Brain microvascular endothelial cell (primary cell): ENCODE results near the gene CDHR5.

Source experiments
- DNase-seq: peaks from one replicate; pipeline ENCODE4 v3.0.0-alpha.2; 2020
- H3K27ac ChIP-seq: fragments of 250-450 bp; sonication (Bioruptor Pico); 2 replicates; pipeline ENCODE4 v1.5.1; 2020; ENCODE audit warnings: mild to moderate bottlenecking, moderate library complexity
- H3K27me3 ChIP-seq: fragments of 250-450 bp; sonication (Bioruptor Pico); replicated peaks from 2 replicates; pipeline ENCODE4 v1.5.1; 2020; ENCODE audit warnings: mild to moderate bottlenecking
- H3K36me3 ChIP-seq: fragments of 250-450 bp; sonication (Bioruptor Pico); replicated peaks from 2 replicates; pipeline ENCODE4 v1.5.1; 2020; ENCODE audit warnings: mild to moderate bottlenecking
- H3K4me3 ChIP-seq: 2 replicates; pipeline ENCODE4 v1.5.1; 2011; ENCODE audit warnings: low read depth, mild to moderate bottlenecking, control low read depth, low read length, moderate library complexity
- in situ Hi-C: cut with HindIII; loops from 2 replicates; pipeline ENCODE4 v1.10.0; 2017; ENCODE audit warnings: low sequenced_read_pairs, low pct_ligation_motif_present
- TF ChIP-seq, protein P1 (sequence below): IDR thresholded peaks from 2 replicates; pipeline ENCODE4 v1.5.1; 2011; ENCODE audit warnings: low read depth, mild to moderate bottlenecking, moderate library complexity, low read length, control low read depth, inconsistent platforms; ENCODE audit errors: missing control alignments

The CDHR5 gene

DNA sequence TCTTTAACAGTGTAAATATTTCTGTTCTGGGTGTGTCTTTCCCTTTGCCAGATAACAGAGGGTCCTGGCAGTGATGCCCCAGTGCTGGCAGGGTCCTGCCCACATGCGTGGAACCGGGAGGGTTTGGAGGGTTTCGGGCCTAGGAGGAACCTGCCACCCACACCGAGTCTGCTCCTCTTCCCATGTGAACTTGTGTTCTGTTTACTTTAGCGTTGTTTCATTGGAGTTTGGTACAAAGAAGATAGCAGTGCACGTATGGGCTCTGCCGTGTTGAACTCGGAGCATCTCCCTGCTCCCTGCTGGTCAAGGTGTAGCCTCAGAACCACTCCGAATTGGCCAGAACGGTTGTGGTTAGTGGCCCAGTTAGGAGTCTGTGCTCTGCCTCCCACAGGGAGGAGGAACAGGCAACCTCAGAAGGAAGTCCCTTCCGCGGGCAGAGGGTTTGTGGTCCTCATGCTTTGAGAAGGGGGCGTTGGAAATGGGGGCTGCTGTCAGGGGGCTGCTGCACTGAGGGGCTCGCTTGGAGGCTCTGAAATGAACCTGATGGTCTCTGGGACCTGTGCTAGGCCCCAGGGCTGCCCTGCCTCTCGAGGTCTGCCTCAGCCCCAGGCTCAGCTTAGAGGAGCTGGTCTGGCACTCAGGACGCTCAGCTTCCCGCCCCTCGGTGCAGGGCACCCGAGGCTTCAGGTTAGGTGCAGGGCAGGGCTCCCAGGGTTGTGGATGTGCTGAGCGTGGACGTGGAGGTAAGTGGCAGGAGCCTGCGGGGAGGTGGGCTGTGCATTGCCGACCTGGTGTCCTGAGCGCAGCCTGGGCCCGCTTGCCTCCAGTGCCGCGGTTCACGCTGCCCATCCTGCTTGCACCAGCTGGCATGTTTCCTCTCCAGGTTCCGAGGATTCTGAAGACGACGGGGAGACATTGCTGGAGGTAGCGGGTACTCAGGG is 38.1 kb downstream of the CDHR5 start:
- H3K27me3 ChIP-seq: no peaks in the 10 kb centered on the region
- no peak overlapping the region for H3K27ac ChIP-seq
- no peak overlapping the region for H3K4me3 ChIP-seq
- TF ChIP-seq, protein P1, sequence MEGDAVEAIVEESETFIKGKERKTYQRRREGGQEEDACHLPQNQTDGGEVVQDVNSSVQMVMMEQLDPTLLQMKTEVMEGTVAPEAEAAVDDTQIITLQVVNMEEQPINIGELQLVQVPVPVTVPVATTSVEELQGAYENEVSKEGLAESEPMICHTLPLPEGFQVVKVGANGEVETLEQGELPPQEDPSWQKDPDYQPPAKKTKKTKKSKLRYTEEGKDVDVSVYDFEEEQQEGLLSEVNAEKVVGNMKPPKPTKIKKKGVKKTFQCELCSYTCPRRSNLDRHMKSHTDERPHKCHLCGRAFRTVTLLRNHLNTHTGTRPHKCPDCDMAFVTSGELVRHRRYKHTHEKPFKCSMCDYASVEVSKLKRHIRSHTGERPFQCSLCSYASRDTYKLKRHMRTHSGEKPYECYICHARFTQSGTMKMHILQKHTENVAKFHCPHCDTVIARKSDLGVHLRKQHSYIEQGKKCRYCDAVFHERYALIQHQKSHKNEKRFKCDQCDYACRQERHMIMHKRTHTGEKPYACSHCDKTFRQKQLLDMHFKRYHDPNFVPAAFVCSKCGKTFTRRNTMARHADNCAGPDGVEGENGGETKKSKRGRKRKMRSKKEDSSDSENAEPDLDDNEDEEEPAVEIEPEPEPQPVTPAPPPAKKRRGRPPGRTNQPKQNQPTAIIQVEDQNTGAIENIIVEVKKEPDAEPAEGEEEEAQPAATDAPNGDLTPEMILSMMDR: no peak
- in situ Hi-C loops: no loop called here
- peaks cover 55% of the 10 kb centered on the region for H3K36me3 ChIP-seq
- no peak for DNase-seq

DNA sequence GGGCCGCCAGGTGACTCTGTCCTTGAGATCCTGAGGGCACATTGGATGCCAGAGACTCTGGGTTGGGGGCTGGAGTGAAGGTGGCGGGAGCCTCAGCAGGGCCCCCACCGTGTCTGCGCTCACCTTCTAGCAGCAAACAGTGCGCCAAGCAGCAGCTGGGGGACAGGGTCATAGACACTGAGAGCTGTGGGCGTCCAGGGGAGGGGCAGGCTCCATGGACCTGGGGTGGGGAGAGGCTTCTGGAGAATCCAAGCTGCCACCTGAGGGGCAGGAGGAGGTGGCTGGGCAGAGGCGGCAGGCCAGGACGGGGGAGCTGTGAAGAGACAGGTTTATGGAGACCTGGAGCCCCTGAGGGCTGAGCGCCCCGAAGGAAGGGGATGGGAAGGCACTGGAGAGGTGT is 40.5 kb downstream of the CDHR5 start:
- Histone ChIP-seq H3K36me3 (peaks cover 41% of the 10 kb centered on the region), H3K27me3 (no peaks in the 10 kb centered on the region), H3K27ac (no peak overlapping the region), H3K4me3 (no peak overlapping the region)
- no peak for DNase-seq
- TF ChIP-seq, protein P1: no peak
- in situ Hi-C loops: no loop called here

DNA sequence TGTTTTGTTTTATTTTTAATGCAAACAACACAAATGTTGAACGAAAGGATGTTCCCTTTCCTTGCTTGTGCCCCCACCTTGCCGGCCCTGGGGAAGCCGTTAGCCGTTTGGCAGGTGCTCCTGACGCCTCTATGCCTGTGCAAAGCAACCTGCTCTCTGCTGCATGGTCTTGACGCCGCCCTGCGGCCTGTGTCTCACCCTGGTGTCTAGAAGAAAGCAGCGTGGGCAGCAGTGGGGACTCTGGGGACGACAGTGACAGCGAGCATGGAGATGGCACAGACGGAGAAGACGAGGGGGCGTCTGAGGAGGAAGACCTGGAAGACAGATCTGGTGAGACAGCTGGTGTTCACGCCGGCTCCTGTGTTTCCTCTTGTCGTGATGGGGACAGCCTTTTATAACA is 43.0 kb downstream of the CDHR5 start:
- TF ChIP-seq, protein P1: no peak
- Histone ChIP-seq H3K27me3 (no peaks in the 10 kb centered on the region), H3K27ac (no peak overlapping the region), H3K36me3 (peaks cover 27% of the 10 kb centered on the region), H3K4me3 (no peak overlapping the region)
- DNase-seq: no peak
- in situ Hi-C loops: no loop called here

DNA sequence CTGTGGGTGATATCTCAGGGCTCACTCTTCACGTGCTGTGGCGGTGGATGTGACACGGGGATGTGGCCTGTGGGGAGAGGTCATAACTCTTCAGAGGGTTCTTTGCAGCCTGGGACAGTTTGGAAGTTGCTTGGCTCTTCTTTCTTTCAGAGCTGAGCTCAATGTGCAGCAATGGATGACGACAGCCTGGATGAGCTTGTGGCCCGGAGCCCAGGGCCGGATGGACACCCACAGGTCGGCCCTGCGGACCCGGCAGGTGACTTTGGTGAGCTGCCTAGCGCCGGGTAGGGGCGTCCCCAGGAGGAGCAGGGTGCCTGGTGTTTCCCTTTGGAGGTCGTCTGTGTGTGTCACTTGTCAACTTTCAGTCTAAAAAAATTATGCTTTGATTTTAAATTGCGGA is 43.4 kb downstream of the CDHR5 start:
- Histone ChIP-seq H3K27me3 (no peaks in the 10 kb centered on the region), H3K27ac (no peak overlapping the region), H3K4me3 (no peak overlapping the region), H3K36me3 (peaks cover 23% of the 10 kb centered on the region)
- in situ Hi-C loops: no loop called here
- no peak for DNase-seq
- TF ChIP-seq, protein P1: no peak

DNA sequence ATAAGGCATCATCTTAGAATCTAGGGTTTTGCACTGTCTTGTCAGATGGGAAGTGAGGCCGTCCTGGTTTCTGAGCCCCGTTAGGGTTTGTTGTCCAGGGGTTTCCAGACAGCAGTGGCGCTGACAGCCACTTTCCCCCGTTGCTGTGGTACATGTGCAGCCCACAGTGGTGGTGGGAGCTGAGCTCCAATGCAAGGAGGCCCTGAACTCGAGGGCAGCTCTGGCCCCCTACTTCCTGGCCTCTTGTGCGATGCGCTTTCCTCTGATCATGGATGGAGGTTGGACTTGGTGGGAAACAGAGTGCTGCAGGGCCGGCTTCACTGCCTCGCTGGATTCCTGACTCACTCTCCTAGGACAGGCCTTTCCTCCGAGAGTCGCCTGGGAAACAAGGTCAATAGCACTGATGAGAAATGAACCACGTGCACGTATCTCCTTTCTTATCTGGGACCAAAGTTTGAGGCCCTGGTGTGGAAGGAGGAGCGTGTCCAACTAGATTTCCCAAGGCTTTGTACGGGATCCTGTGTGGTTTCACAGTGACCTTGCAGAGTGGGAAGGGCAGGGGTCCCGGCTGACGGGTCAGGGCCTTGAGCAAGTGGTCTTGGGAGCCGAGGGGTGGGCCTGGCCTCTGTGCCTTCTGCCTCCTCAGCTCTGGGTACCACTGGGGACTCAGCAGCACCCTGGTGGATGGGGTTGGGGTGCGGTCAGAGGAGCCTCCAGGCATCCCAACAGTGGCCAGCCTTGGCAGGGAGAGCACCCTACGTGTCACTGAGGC is 44.7 kb downstream of the CDHR5 start:
- peaks cover 21% of the 10 kb centered on the region for H3K36me3 ChIP-seq
- in situ Hi-C loops: no loop called here
- no peak overlapping the region for H3K27ac ChIP-seq
- no peak overlapping the region for H3K4me3 ChIP-seq
- H3K27me3 ChIP-seq: peaks cover 3% of the 10 kb centered on the region
- TF ChIP-seq, protein P1: no peak
- peak; percentile 45 for DNase-seq
